Measurements from ENCODE around the gene NBAS.

The NBAS gene

GRCh38 chr2:15378148-15378908 is 182.8 kb downstream of the NBAS start:
- no peak overlapping the region for H3K4me3 ChIP-seq
- H3K27me3 ChIP-seq = no peaks in the 10 kb centered on the region
- no peak overlapping the region for H3K4me2 ChIP-seq
- no peak overlapping the region for H3K9ac ChIP-seq
- no peak overlapping the region for H3K27ac ChIP-seq
- no peaks in the 10 kb centered on the region for H4K20me1 ChIP-seq
- TF ChIP-seq Cebpa-rat (IDR thresholded peaks at IDR 0.05) = no peak
- H3K9me3 ChIP-seq = no peaks in the 10 kb centered on the region
- no peaks in the 10 kb centered on the region; the same call in 1 of the 2 replicates for H3K4me1 ChIP-seq
- peaks cover 25% of the 10 kb centered on the region for H3K36me3 ChIP-seq

- Histone ChIP-seq H3K27me3 (no peaks in the 10 kb centered on the region), H3K9ac (no peak overlapping the region), H3K36me3 (peaks cover 23% of the 10 kb centered on the region), H3K27ac (no peak overlapping the region), H3K4me2 (no peak overlapping the region), H3K4me3 (no peak overlapping the region), H3K9me3 (no peaks in the 10 kb centered on the region), H4K20me1 (no peaks in the 10 kb centered on the region), H3K4me1 (no peaks in the 10 kb centered on the region; the same call in 1 of the 2 replicates)
- no peak for TF ChIP-seq Cebpa-rat (IDR thresholded peaks at IDR 0.05)
Observed at GRCh38 chr2:15377202-15377601, 183.9 kb downstream of the NBAS start.

- H3K4me3 ChIP-seq = no peak overlapping the region
Observed at GRCh38 chr2:15372019-15372418, 189.1 kb downstream of the NBAS start.

GRCh38 chr2:15369129-15369528 is 192.0 kb downstream of the NBAS start:
- peaks cover 34% of the 10 kb centered on the region for H3K36me3 ChIP-seq

More at GRCh38 chr2:15372019-15372418, 189.1 kb downstream of the NBAS start:
- H3K4me1 ChIP-seq = peaks cover 21% of the 10 kb centered on the region
- H3K27ac ChIP-seq = no peak overlapping the region
- peaks cover 30% of the 10 kb centered on the region for H3K36me3 ChIP-seq
- no peak overlapping the region for H3K9ac ChIP-seq
- no peak for TF ChIP-seq Cebpa-rat (IDR thresholded peaks at IDR 0.05)
- no peaks in the 10 kb centered on the region for H3K9me3 ChIP-seq
- no peak overlapping the region for H3K4me2 ChIP-seq
- no peaks in the 10 kb centered on the region for H4K20me1 ChIP-seq
- H3K27me3 ChIP-seq = no peaks in the 10 kb centered on the region

GRCh38 chr2:15367715-15368114 is 193.4 kb downstream of the NBAS start:
- peak overlapping the region; percentile 13; the same call in 1 of the 2 replicates for H3K4me2 ChIP-seq

More at GRCh38 chr2:15369129-15369528, 192.0 kb downstream of the NBAS start:
- Histone ChIP-seq H3K9ac (no peak overlapping the region), H3K4me3 (no peak overlapping the region), H3K4me2 (no peak overlapping the region), H3K27ac (no peak overlapping the region), H3K9me3 (no peaks in the 10 kb centered on the region), H3K4me1 (peaks cover 21% of the 10 kb centered on the region), H3K27me3 (no peaks in the 10 kb centered on the region), H4K20me1 (no peaks in the 10 kb centered on the region)
- no peak for TF ChIP-seq Cebpa-rat (IDR thresholded peaks at IDR 0.05)

GRCh38 chr2:15367205-15367604 is 193.9 kb downstream of the NBAS start:
- Histone ChIP-seq H4K20me1 (no peaks in the 10 kb centered on the region), H3K9me3 (no peaks in the 10 kb centered on the region), H3K36me3 (peaks cover 27% of the 10 kb centered on the region), H3K27ac (no peak overlapping the region), H3K9ac (no peak overlapping the region), H3K4me2 (peak overlapping the region; percentile 13; the same call in 1 of the 2 replicates), H3K4me1 (peaks cover 21% of the 10 kb centered on the region), H3K4me3 (no peak overlapping the region), H3K27me3 (no peaks in the 10 kb centered on the region)
- no peak for TF ChIP-seq Cebpa-rat (IDR thresholded peaks at IDR 0.05)

More at GRCh38 chr2:15367715-15368114, 193.4 kb downstream of the NBAS start:
- H3K4me1 ChIP-seq = peaks cover 21% of the 10 kb centered on the region
- H3K36me3 ChIP-seq = peaks cover 27% of the 10 kb centered on the region
- no peaks in the 10 kb centered on the region for H4K20me1 ChIP-seq
- TF ChIP-seq Cebpa-rat (IDR thresholded peaks at IDR 0.05) = no peak
- H3K9ac ChIP-seq = no peak overlapping the region
- no peaks in the 10 kb centered on the region for H3K9me3 ChIP-seq
- H3K27me3 ChIP-seq = no peaks in the 10 kb centered on the region
- H3K27ac ChIP-seq = no peak overlapping the region
- no peak overlapping the region for H3K4me3 ChIP-seq

GRCh38 chr2:15365411-15365810 is 195.7 kb downstream of the NBAS start:
- Histone ChIP-seq H3K4me1 (peaks cover 21% of the 10 kb centered on the region), H4K20me1 (no peaks in the 10 kb centered on the region), H3K27me3 (no peaks in the 10 kb centered on the region), H3K4me3 (no peak overlapping the region), H3K36me3 (peaks cover 20% of the 10 kb centered on the region; the same call in 1 of the 2 replicates), H3K9ac (no peak overlapping the region), H3K27ac (no peak overlapping the region), H3K9me3 (no peaks in the 10 kb centered on the region), H3K4me2 (no peak overlapping the region)
- no peak for TF ChIP-seq Cebpa-rat (IDR thresholded peaks at IDR 0.05)

GRCh38 chr2:15364561-15364960 is 196.6 kb downstream of the NBAS start:
- H3K27me3 ChIP-seq = no peaks in the 10 kb centered on the region
- H3K4me3 ChIP-seq = no peak overlapping the region
- no peak overlapping the region for H3K9ac ChIP-seq
- no peak for TF ChIP-seq Cebpa-rat (IDR thresholded peaks at IDR 0.05)
- H4K20me1 ChIP-seq = no peaks in the 10 kb centered on the region
- no peak overlapping the region for H3K4me2 ChIP-seq
- H3K4me1 ChIP-seq = peaks cover 21% of the 10 kb centered on the region
- H3K9me3 ChIP-seq = no peaks in the 10 kb centered on the region
- no peak overlapping the region for H3K27ac ChIP-seq
- peaks cover 15% of the 10 kb centered on the region; the same call in 1 of the 2 replicates for H3K36me3 ChIP-seq

GRCh38 chr2:15363734-15364133 is 197.4 kb downstream of the NBAS start:
- Histone ChIP-seq H3K9me3 (no peaks in the 10 kb centered on the region), H3K4me1 (peaks cover 15% of the 10 kb centered on the region), H3K27me3 (no peaks in the 10 kb centered on the region), H3K4me3 (no peak overlapping the region), H3K9ac (no peak overlapping the region), H3K4me2 (no peak overlapping the region), H3K27ac (no peak overlapping the region), H4K20me1 (no peaks in the 10 kb centered on the region), H3K36me3 (peaks cover 15% of the 10 kb centered on the region; the same call in 1 of the 2 replicates)
- TF ChIP-seq Cebpa-rat (IDR thresholded peaks at IDR 0.05) = no peak

GRCh38 chr2:15363142-15363541 is 198.0 kb downstream of the NBAS start:
- Histone ChIP-seq H3K9me3 (no peaks in the 10 kb centered on the region), H3K27me3 (no peaks in the 10 kb centered on the region), H4K20me1 (no peaks in the 10 kb centered on the region), H3K4me2 (no peak overlapping the region), H3K4me1 (peaks cover 9% of the 10 kb centered on the region), H3K27ac (no peak overlapping the region), H3K9ac (no peak overlapping the region), H3K36me3 (peaks cover 19% of the 10 kb centered on the region; the same call in 1 of the 2 replicates), H3K4me3 (no peak overlapping the region)
- no peak for TF ChIP-seq Cebpa-rat (IDR thresholded peaks at IDR 0.05)
